ENCODE results near the gene SH2B3. TPM values are rescaled to one million over a fixed set of nuclear protein-coding genes. Genes with fewer than 3 reads are reported as not detected.

SH2B3 gene
- total and polyA plus RNA-seq, 2 experiments from 2014 or later = 8.1 to 59.3 TPM

DNA sequence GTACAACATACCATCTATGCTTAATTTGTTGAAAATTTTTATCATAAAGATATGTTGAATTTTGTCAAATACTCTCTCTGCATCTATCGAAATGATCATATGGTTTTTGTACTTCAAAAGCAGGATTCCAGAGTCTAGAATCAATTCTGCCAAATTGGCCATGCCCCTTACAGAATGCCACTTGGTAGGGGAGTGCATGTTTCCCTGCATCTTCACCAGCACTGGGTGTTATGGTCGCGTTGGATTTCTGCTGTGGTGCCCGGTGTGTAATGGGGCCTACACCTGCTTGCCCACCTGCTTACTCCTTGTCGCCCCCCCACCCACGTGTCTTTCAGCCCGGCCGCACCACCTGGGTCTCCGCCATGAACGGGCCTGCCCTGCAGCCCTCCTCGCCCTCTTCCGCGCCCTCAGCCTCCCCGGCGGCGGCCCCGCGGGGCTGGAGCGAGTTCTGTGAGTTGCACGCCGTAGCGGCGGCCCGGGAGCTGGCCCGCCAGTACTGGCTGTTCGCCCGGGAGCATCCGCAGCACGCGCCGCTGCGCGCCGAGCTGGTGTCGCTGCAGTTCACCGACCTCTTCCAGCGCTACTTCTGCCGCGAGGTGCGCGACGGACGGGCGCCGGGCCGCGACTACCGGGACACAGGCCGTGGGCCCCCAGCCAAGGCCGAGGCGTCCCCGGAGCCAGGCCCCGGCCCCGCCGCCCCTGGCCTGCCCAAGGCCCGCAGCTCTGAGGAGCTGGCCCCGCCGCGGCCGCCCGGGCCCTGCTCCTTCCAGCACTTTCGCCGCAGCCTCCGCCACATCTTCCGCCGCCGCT is 12.3 kb downstream of the SH2B3 start:
- H3K27me3 ChIP-seq (ENCODE audit: insufficient read depth) = no peaks in the 10 kb centered on the region
- peak overlapping the region; percentile 63; the same call in 1 of the 2 replicates for H3K27ac ChIP-seq (ENCODE audit: low read depth)
- no peak for DNase-seq (ENCODE audit: low spot score)
- peaks cover 35% of the 10 kb centered on the region for H4K20me1 ChIP-seq (replicated peaks; ENCODE audit: insufficient read depth)
- H3K4me2 ChIP-seq = no peak overlapping the region
- no peak overlapping the region for H3K4me3 ChIP-seq
- H3K9me2 ChIP-seq (ENCODE audit: insufficient read depth) = no peaks in the 10 kb centered on the region
- H3K4me1 ChIP-seq (ENCODE audit: insufficient read depth) = peaks cover 22% of the 10 kb centered on the region
- Mint-ChIP-seq H3K4me1 (peaks cover 44% of the 10 kb centered on the region), H3K27me3 (ENCODE audit: insufficient read depth, low read depth, poor library complexity) (peaks cover 7% of the 10 kb centered on the region), H3K36me3 (ENCODE audit: low read depth) (peaks cover 56% of the 10 kb centered on the region), H3K4me3 (no peak overlapping the region), H3K9me3 (no peaks in the 10 kb centered on the region), H3K27ac (no peak overlapping the region)
- peaks cover 5% of the 10 kb centered on the region for H3F3A ChIP-seq (replicated peaks; ENCODE audit: low read depth)
- TF ChIP-seq CREB1 (CRISPR knock-in tag; IDR thresholded peaks at IDR 0.05; ENCODE audit: low read depth) = no peak
- no peak for TF ChIP-seq EZH2phosphoT487 (IDR thresholded peaks at IDR 0.05; ENCODE audit: unreplicated experiment)
- TF ChIP-seq ZNF462 (CRISPR knock-in tag; IDR thresholded peaks at IDR 0.05) = no peak
- TF ChIP-seq STAT1 (IDR thresholded peaks at IDR 0.05; ENCODE audit: unreplicated experiment) = no peak
- TF ChIP-seq ZNF114 (CRISPR knock-in tag; IDR thresholded peaks at IDR 0.05) = no peak
- TF ChIP-seq, protein P1, sequence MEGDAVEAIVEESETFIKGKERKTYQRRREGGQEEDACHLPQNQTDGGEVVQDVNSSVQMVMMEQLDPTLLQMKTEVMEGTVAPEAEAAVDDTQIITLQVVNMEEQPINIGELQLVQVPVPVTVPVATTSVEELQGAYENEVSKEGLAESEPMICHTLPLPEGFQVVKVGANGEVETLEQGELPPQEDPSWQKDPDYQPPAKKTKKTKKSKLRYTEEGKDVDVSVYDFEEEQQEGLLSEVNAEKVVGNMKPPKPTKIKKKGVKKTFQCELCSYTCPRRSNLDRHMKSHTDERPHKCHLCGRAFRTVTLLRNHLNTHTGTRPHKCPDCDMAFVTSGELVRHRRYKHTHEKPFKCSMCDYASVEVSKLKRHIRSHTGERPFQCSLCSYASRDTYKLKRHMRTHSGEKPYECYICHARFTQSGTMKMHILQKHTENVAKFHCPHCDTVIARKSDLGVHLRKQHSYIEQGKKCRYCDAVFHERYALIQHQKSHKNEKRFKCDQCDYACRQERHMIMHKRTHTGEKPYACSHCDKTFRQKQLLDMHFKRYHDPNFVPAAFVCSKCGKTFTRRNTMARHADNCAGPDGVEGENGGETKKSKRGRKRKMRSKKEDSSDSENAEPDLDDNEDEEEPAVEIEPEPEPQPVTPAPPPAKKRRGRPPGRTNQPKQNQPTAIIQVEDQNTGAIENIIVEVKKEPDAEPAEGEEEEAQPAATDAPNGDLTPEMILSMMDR (conservative IDR thresholded peaks at IDR 0.05; ENCODE audit: low read depth in 2 of 2) = no peak
- TF ChIP-seq REST (IDR thresholded peaks at IDR 0.05; ENCODE audit: unreplicated experiment) = no peak
- no peak for TF ChIP-seq POLR2AphosphoS5 (IDR thresholded peaks at IDR 0.05; ENCODE audit: low read depth)
- TF ChIP-seq EZH2 (IDR thresholded peaks at IDR 0.05; ENCODE audit: low read depth, unreplicated experiment) = no peak
- no peak for TF ChIP-seq NANOG (IDR thresholded peaks at IDR 0.05; ENCODE audit: borderline replicate concordance)
- no peak for TF ChIP-seq ZNF331 (CRISPR knock-in tag; IDR thresholded peaks at IDR 0.05; ENCODE audit: low read depth)
- TF ChIP-seq, protein P2, sequence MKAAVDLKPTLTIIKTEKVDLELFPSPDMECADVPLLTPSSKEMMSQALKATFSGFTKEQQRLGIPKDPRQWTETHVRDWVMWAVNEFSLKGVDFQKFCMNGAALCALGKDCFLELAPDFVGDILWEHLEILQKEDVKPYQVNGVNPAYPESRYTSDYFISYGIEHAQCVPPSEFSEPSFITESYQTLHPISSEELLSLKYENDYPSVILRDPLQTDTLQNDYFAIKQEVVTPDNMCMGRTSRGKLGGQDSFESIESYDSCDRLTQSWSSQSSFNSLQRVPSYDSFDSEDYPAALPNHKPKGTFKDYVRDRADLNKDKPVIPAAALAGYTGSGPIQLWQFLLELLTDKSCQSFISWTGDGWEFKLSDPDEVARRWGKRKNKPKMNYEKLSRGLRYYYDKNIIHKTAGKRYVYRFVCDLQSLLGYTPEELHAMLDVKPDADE (IDR thresholded peaks at IDR 0.05) = no peak
- no peak for TF ChIP-seq JUNB (IDR thresholded peaks at IDR 0.05; ENCODE audit: unreplicated experiment)
- no peak overlapping the region for H2AFZ ChIP-seq
- peak; percentile 68 for ATAC-seq
- peaks cover 14% of the 10 kb centered on the region for H3K36me3 ChIP-seq (ENCODE audit: insufficient read depth)
- peaks cover 91% of the 10 kb centered on the region for H3K79me2 ChIP-seq (replicated peaks; ENCODE audit: insufficient read depth)

Data from GM23338 (cell line).